GM19035 (cell line): ENCODE results near the gene THSD8.

Experiments
- ATAC-seq: cut with Tn5 transposase; IDR thresholded peaks from one replicate; pipeline ENCODE4 v1.9.1; 2021; ENCODE audit not compliant: unreplicated experiment

The THSD8 gene

DNA sequence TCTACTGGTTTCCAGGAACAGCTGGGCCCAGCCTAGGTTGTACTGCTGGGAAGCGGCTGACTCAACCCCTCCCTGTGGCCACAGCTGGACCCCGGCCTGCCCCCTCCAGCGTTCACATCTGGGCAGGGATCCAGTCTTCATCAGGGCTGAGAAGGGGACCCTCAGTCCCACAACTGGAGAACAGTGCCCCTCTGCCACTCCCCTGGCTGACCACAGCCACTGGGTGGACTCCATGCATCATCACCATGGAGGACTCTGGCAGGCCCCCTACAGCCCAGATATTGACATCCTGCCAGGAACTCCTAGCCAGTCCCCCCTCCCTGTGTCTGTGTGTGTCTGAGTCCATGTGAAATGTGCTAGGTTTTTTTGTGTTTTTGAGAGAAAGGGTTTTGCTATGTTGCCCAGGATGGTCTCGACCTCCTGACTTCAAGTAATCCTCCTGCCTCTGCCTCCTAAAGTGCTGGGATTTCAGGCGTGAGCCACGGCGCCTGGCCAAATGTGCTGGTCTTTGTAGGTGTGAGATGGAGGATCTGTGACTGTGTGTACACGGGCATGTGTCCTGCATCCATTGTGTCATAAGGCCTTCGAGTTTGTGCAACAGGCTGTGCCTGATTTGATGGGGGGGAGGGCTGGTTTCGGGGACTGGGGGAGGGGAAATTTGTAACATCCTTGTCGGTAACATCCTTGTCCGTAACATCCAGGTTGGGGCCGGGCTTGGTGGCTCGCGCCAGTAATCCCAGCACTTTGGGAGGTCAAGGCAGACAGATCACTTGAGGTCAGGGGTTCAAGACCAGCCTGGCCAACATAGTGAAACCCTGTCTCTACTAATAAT, 22.5 kb upstream of the THSD8 start:
- no peak for ATAC-seq

DNA sequence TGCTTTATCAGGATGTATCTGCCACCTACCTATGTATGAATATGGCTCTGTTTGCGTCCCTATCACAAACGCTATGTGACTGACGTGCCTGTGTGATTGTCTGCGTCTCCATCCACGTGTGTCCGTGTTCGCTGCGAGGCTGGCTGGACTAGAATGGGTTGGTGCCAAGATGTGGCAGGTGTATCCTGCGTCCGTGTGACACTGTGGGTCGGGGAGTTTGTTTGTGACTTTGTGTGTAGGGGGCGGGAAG, 19.8 kb upstream of the THSD8 start:
- ATAC-seq = peak; percentile 9

DNA sequence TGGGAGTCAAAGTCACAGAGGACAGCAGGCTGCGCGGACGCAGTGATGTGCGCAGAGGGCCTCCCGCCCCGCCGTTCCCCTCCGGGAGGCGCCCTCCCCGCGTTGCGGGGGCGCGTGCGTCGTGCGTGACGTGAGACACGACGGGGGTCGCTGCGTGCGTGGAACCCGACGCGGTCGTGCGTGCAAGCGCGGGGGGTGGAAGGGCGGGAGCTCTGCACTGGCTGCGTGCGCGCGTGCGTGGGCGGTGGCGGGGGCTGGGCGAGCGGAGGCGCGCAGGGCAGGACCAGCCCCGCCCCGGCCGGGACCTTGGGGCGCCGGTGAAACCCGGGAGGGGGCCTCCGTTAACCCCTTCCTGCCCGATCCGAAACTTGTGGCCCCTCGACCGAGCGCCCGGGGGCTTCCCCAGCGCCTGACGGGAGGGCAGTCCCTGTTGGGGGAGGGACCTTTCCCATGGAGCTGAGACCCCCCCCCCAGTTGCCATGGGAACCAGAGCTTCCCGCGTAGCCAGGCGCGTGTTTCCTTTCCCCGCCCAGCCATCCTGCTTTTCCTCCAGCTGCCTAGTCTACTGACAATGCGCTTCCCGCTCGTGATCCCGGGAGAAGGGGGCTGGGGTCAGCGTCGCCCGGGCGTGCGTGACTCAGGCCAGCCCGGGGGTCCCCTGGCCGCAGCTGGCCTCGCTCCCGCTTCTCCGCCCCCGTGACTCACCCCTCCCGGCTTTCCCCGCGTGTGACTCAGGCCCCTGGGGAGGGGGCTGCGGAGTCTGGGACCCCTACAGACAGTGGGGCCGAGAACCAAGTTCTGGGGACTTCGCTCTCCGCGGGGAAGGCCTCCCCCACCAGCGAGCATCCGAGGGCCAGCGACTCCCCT, 19.2 kb upstream of the THSD8 start:
- ATAC-seq = peak; percentile 36

DNA sequence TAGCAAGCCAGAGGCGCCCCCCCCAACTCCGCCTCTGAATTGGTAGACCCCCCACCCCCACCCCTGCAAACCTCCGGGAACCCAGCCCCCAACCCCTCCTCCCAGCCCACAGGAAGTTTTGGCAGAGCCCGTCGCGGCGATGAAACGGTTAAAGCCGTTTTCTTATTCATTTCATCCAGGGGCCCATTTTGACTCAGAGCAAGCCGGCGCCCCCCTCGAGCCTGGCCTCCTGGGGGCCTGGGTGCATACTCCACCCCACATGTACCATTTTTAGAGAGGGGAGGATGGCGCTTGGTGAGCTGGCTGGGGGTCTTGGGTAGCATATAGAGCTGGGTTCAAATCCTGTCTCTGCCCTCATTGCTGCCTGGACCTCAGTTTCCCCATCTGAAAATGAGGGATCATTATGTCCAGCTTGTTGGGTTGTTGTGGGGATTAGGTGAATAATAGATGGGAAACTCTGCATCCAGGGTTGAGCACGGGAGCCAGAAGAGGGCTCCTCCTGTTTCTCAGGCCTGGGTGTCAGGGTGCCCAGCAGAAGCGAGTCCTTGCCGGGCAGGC, 18.5 kb upstream of the THSD8 start:
- ATAC-seq = no peak

DNA sequence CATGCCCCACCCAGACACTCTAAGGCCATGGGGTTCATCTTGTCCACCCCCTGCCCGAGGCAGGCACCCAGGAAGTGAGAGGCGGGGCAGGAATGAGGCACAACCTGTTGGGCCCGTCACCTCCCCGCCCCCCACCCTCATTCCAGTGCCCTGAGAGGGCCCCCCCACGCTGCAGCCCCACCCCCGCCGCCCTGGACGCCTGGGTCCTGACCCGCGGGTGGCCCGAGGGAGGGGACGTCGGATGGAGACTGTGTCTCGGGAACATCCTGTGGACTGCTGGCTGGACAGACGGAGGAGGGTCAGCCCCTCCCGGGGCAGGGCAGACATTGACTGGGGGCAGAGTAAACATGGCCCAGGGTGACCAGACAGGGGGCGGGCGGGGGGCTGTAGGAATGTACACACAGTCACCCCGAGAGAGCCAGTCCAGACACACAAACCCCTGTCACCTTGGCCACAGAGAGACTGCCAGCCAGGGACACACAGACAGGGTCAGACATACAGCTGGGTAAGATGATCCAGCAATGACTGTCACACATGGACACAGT, 17.9 kb upstream of the THSD8 start:
- ATAC-seq = no peak

DNA sequence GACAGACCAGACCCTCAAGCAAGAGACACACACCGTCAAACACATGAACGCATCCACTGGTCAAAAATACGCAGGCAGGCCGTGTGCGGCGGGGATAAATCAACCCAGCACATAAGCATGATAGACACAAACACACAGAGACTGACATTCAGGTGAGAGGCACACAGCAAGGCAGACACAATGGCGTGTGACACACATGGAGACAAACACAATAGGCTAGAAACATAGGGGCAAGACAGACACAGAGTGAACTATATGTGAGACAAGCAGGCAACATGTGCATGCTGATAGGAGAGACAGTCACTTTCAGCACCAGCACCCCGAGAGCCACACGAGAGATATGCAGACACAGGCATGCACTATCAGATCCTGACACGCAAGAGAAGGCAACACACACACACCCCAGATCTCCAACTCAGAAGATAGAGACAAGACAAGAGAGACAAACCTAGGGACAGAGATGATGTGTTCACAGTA, 17.4 kb upstream of the THSD8 start:
- no peak for ATAC-seq

DNA sequence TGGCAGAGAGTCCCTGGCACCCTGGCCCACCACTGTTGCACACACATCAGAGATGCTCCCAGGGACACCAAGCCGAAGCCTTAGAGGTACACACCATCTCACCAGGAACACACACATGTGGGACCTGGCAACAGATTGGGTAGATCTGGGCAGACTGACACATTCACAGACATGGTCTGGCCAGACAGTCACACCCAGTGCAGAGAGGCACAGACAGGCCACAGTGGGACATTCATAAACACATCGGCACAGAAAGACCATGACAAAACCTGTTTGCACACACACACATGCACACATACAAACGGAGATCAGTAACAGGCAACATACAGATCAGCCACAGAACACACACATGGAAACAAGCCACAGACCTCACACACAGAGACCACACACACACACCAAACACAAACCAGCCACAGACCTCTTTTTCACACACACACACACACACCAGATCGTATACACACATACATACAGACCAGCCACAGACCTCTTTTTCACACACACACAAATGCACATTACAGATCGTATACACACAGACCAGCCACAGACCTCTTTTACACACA, 16.9 kb upstream of the THSD8 start:
- ATAC-seq = no peak

DNA sequence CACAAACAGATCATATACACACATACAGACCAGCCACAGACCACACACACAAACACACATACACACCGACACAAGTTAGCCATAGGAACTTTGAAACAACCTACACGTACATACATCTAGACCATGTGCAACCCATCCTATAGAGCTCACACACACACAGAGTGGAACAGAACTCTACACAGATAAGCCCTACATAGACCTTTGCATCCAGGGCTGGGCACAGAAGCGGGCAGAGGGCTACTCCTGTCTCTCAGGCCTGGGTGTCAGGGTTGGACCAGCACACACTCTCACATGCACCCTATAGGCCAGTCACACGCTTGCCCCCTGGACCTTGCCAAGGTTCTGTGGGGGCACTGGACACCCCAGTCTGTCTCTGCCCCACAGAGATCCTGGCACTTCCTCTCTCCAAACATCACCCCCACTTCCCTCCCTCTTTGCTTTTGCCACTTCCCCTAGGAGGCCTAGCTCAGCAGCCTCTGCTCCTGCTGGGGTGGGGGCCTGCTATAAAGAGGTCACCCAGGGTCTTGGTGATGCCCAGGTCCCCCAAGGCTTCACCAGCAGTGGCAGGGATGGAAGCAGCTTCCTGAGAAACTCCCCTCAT, 16.3 kb upstream of the THSD8 start:
- no peak for ATAC-seq

DNA sequence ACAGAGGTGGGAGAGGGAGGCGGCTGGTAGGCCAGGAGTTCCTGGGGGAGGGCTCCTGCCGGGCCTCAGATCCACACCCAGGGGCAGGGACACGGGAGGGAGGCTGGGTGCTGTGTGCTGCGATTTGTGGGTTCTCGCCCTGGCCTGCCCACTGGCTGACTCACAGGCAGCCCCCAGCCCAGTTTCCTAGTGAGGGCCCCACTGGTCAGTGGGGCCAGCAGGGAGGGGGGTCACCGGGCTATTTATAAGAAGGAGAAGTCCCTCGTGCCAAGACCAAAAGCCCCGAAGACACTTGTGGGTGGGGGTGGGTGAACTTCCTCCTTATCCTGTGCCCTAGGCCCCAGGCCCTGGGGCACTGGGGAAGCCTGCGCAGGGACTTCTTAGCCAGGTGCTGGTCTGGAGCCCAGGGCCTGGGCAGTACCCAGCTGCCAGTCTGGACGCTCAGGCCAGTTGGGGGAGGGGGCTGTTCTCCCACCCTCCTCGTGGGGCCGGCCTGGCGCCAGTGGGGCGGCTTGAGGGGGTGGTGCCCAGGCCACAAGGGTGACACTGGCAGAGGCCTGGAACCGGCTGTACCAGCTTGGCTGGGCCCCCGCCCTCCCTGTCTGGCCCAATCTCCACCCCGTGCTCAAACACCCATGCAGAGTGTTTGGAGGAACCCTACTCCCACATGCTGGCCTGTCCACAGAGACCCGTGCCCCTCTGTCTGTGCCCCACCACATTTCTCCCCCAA, 15.6 kb upstream of the THSD8 start:
- ATAC-seq = no peak

DNA sequence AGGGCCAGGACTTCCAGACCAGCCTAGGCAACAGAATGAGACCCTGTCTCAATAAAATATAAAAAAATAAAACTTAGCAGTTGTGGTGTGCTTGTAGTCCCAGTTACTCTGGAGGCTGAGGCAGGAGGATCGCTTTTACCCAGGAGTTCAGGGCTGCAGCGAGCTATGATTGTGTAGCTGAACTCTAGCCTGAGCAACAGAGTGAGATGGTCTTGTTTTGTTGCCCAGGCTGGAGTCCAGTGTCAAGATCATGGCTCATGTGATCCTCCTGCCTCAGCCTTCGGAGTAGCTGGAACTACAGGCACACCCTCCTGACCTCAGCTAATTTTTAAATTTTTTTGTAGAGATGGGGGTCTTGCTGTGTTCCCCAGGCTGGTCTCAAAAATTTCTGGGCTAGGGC, 14.9 kb upstream of the THSD8 start:
- ATAC-seq = no peak

DNA sequence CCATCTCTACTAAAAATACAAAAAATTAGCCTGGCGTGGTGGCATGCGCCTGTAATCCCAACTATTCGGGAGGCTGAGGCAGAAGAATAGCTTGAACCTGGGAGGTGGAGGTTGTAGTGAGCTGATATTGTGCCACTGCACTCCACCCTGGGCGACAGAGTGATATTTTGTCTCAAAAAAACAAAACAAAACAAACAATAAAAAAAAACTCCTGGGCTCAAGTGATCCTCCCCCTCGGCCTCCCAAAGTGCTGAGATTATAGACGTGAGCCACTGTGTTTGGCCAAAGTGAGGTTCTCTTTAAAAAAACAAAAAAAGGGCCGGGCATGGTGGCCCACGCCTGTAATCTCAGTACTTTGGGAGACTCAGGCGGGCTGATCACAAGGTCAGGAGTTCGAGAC, 14.4 kb upstream of the THSD8 start:
- ATAC-seq = no peak

DNA sequence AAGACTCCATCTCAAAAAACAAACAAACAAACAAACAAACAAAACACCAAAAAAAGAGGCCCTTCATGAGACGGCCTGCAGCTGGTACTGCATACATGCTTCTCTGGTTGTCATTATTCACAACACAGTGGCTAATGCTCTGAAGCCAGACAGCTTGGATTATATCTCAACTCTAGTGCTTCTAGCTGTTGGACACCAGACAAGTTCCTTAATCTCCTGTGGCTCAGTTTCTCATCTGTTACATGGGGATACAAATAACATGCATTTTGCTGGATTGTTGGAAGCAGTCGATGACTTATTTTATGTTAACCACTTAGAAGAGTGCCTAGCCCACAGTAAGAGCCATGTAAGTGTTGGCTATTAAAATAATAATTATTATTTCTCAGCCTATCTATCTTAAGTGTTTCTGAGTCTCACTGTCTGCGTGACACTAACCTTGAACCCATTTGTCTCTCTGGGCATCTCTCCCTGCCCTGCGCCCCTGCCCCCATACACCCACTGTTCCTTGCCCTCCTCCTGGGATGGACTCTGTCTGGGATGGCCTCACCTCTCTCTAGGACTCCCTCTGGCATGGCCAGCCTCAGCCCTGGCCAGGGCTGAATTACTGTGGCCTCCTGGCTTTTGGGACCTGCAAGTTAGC, 13.7 kb upstream of the THSD8 start:
- no peak for ATAC-seq

DNA sequence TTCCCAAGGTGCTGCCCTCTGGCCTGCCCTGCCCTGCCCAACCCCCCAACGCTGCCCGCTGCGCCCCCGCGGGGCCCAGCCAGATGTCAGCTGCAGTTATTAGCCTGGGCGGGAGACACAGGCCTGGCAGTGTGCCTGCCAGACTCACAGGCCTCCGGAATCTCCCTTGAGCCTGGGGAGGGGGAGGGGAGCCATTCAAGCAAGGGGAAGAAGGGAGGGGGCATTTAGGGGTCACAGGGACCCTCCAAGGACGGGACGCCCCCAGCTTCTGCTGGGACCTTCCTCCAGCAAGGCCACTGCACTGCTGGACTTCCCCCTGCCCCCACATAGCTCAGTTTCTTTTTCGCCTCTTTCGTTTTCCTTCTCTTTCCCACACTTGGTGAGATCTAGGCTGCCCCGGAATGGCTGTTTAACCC, 13.2 kb upstream of the THSD8 start:
- ATAC-seq = no peak

DNA sequence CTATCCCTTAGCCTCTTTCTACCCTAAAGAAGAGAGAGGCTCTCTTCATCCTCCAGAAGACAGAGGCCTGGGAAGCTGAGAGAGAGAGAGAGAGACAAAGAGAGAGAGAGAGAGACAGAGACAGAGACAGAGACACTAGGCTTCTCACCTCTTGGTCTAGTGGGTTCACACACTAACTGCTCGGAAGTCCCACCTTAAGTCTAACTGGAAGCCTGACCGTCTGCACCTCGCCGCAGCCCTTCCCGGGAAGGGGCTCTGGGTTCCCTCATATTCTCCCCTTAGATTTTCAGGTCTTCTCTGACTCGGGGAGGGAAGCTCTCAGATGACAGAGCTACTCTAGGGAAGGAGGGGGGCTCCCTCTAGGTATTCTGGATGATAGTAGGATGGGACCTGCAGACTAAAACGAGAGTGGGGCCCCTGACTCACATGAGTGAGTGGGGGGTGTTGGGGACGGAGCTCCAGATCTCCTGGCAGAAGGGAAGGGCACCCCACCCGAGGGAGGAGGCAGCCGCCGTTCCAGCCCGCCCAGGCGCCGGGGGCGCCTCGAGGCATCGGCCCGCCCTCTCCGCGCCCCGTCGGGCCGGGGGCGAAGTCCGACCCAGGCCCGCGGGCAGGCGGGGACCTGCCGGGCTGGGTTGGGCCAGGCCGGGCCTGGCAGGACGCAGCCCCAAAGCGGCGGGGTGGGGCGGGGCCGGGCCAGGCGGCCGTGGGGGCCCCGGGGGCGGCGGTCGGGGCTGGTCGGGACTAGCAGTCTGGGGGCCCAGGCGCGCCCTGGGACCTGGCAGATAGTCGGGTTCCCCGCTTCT, 12.6 kb upstream of the THSD8 start:
- no peak for ATAC-seq

DNA sequence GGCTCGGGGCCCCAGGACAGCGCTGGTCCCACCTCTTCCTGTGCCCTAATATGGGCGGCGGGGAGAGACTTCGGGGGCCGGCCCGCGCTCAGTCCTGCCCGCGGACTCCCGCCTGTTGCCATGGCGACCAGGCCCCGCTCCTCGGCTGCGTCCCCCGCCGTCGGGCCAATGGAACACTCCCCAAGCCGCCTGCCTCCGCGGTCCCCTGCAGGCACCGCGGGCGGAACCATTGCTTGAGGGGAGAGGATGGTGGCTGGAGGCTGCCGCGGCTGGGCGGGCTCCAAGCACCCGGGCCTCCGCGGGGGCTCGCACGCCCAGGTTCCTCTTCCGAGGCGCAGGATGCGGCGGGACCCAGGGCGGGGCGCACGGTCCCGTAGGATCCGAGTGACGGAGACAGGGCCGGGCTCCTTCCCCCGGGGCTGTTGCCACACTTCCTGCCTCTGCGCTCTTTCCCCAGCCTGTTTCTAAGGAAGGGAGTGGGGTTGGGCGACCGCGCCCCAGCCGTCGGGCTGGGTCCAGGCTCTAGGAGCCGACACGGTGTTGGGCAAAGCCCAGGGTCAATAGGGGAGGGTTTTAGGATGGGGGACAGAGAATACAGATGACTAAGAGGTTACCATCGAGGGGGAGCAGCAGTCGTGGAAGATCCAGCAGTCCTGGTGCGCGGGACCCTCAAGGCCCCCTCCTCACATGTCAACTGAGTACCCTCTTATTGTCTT, 11.8 kb upstream of the THSD8 start:
- peak; percentile 38 for ATAC-seq

DNA sequence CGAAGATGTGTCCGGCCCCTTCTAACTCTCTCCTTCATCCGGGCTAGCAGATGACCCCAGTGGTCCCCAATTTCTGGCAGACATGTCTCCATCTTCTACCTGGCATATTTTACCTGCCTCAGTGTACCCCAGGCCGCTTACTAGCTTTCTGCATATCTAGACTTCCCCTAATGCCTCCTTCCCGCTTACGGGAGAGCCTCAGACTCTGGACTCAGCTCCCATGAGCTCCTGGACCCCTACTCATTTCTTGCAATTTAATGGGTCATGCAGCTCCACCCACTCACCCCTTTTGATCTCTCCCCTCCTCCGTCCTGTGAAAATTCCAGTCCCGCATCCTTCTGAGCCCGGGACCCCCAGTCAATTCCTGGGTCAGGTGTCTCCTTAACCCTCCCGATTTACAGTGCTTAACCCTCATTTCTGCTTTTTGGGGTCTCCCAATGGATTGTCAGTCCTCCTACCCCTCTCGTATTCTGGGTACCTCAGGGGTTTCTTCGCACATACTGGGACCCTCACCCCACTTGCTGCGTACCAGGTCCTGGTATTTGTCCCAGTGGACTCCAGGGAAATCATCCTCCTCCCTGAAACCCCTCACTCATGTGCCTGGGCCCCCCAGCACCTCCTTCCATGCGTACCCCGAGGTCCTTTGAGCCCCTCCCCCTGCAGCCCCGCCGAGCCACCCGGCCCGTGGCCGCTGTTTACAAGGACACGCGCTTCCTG, 11.1 kb upstream of the THSD8 start:
- ATAC-seq = no peak

DNA sequence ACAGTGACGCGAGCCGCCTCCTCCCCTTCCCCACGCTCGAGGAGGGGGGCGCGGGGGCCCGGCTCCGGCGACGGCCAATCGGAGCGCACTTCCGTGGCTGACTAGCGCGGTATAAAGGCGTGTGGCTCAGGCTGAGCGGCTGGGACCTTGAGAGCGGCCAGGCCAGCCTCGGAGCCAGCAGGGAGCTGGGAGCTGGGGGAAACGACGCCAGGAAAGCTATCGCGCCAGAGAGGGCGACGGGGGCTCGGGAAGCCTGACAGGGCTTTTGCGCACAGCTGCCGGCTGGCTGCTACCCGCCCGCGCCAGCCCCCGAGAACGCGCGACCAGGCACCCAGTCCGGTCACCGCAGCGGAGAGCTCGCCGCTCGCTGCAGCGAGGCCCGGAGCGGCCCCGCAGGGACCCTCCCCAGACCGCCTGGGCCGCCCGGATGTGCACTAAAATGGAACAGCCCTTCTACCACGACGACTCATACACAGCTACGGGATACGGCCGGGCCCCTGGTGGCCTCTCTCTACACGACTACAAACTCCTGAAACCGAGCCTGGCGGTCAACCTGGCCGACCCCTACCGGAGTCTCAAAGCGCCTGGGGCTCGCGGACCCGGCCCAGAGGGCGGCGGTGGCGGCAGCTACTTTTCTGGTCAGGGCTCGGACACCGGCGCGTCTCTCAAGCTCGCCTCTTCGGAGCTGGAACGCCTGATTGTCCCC, 10.4 kb upstream of the THSD8 start, which contains the start of gene JUNB:
TSS of gene JUNB (plus strand) at position 142 of the 706 bp plus-strand sequence. CDS start at position 428, 286 bp downstream.
- ATAC-seq = peak; percentile 28
